Endothelial cell of umbilical vein (primary cell): ENCODE data around the gene FTO. TPM values are rescaled to one million over a fixed set of nuclear protein-coding genes. Genes with fewer than 3 reads are reported as not detected.

Experiments used
- BruUV-seq: library from RNA; stranded (reverse); fragments of 400-500 nt; replicated peaks from 2 replicates; lab custom pipeline; 2021; lab: Mats Ljungman, UMichigan
- CTCF ChIA-PET: fragments of 300-600, 350-600 bp; sonication (Branson Sonifier 250); formaldehyde crosslinking; loops from one replicate; lab custom pipeline; 2021; ENCODE audit warnings: antibody characterized with exemption, inconsistent platforms; lab: Charles Lee
- POLR2A ChIA-PET: fragments of 300-600, 350-600 bp; sonication (Branson Sonifier 250); formaldehyde crosslinking; loops from one replicate; lab custom pipeline; 2021; ENCODE audit warnings: antibody characterized with exemption, inconsistent platforms; lab: Charles Lee
- DNase-seq: peaks from one replicate; pipeline ENCODE4 v3.0.0-alpha.2; 2011; ENCODE audit warnings: low read depth, low spot score
- FAIRE-seq: peaks from 2 replicates; lab custom pipeline; 2011; peaks lifted over from hg19 to GRCh38; lab: Jason Lieb, UNC
- H2AFZ ChIP-seq: 2 replicates; pipeline ENCODE4 v1.6.0; 2012; ENCODE audit warnings: low read depth, low read length, control low read depth, inconsistent platforms
- H3K27ac ChIP-seq: 2 replicates; pipeline ENCODE4 v1.5.1; 2011; ENCODE audit warnings: low read depth, mild to moderate bottlenecking, control low read depth, low read length, moderate library complexity; ENCODE audit not compliant: insufficient read depth
- H3K27me3 ChIP-seq, 2 experiments: 2 replicates each; pipeline versions ENCODE4 v1.6.0 to v1.6.1; 2011; ENCODE audit warnings: low read length in 2 of 2, mixed read lengths in 1 of 2; ENCODE audit not compliant: control insufficient read depth in 2 of 2, insufficient read depth in 2 of 2
- H3K36me3 ChIP-seq, 2 experiments: 2 replicates in 1 of 2; 3 replicates in 1 of 2; pipeline ENCODE4 v1.5.1; 2011; ENCODE audit warnings: low read length in 2 of 2, mild to moderate bottlenecking in 1 of 2, moderate library complexity in 1 of 2; ENCODE audit not compliant: control insufficient read depth in 2 of 2, insufficient read depth in 2 of 2; ENCODE audit errors: extremely low read depth in 1 of 2
- H3K4me1 ChIP-seq: 3 replicates; pipeline ENCODE4 v1.5.1; 2011; ENCODE audit warnings: mild to moderate bottlenecking, low read length; ENCODE audit not compliant: control insufficient read depth, insufficient read depth; ENCODE audit errors: extremely low read depth
- H3K4me2 ChIP-seq: 2 replicates; pipeline ENCODE4 v1.6.1; 2011; ENCODE audit warnings: low read length, control low read depth, mixed read lengths; ENCODE audit not compliant: insufficient read depth
- H3K4me3 ChIP-seq, 3 experiments: fragments of 200-600 bp in 1 of 3; sonication (generic), shearing (Covaris generic) in 1 of 3; replicated peaks in 1 of 3; 2 replicates each; pipeline ENCODE4 v1.5.1; 2011 to 2016; ENCODE audit warnings: control low read depth in 3 of 3, low read length in 3 of 3, mild to moderate bottlenecking in 2 of 3, inconsistent platforms in 1 of 3, low read depth in 1 of 3, moderate library complexity in 1 of 3; ENCODE audit not compliant: insufficient read depth in 1 of 3
- H3K79me2 ChIP-seq: 2 replicates; pipeline ENCODE4 v1.6.0; 2012; ENCODE audit warnings: low read length, inconsistent platforms; ENCODE audit not compliant: control insufficient read depth, insufficient read depth
- H3K9ac ChIP-seq: replicated peaks from 2 replicates; pipeline ENCODE3; 2011; ENCODE audit warnings: low read length, control low read depth; ENCODE audit not compliant: insufficient read depth; ENCODE audit errors: extremely low read depth
- H3K9me1 ChIP-seq: replicated peaks from 3 replicates; pipeline ENCODE4 v1.6.0; 2011; ENCODE audit warnings: mild to moderate bottlenecking, low read length; ENCODE audit not compliant: control insufficient read depth, insufficient read depth; ENCODE audit errors: extremely low read depth
- H3K9me3 ChIP-seq: replicated peaks from 2 replicates; pipeline ENCODE4 v1.5.1; 2012; ENCODE audit warnings: low read length, inconsistent platforms; ENCODE audit not compliant: control insufficient read depth, insufficient read depth
- H4K20me1 ChIP-seq: replicated peaks from 2 replicates; pipeline ENCODE3; 2011; ENCODE audit warnings: mild to moderate bottlenecking, low read length; ENCODE audit not compliant: control insufficient read depth, insufficient read depth; ENCODE audit errors: extremely low read depth
- CTCF ChIP-seq, 2 donors: IDR thresholded peaks; 1 replicate in 1 of 2; 2 replicates in 1 of 2; pipeline ENCODE4 v1.5.1; 2011; ENCODE audit warnings: low read length in 2 of 2, mild to moderate bottlenecking in 2 of 2, moderate library complexity in 2 of 2, control low read depth in 1 of 2, inconsistent platforms in 1 of 2, low read depth in 1 of 2; ENCODE audit not compliant: insufficient read depth in 1 of 2; ENCODE audit errors: extremely low read depth in 1 of 2
- EZH2 ChIP-seq: IDR thresholded peaks from 2 replicates; pipeline ENCODE4 v1.6.1; 2012; ENCODE audit warnings: borderline replicate concordance, low read depth, mild to moderate bottlenecking, moderate library complexity, low read length, inconsistent platforms; ENCODE audit not compliant: severe bottlenecking
- FOS ChIP-seq: IDR thresholded peaks from 2 replicates; pipeline ENCODE4 v1.6.1; 2011; ENCODE audit warnings: mild to moderate bottlenecking, low read length, moderate library complexity, borderline replicate concordance; ENCODE audit not compliant: insufficient read depth
- GATA2 ChIP-seq: IDR thresholded peaks from 2 replicates; pipeline ENCODE4 v1.7.0; 2011; ENCODE audit warnings: low read depth, mild to moderate bottlenecking, moderate library complexity, mixed read lengths, low read length; ENCODE audit not compliant: insufficient read length, insufficient read depth
- JUN ChIP-seq: IDR thresholded peaks from 2 replicates; pipeline ENCODE4 v1.6.1; 2011; ENCODE audit warnings: borderline replicate concordance, low read depth; ENCODE audit not compliant: insufficient read length, insufficient read depth
- MAX ChIP-seq: IDR thresholded peaks from 2 replicates; pipeline ENCODE4 v1.6.1; 2011; ENCODE audit not compliant: insufficient read depth, insufficient read length
- MYC ChIP-seq: IDR thresholded peaks from one replicate; pipeline ENCODE4 v1.6.1; 2011; ENCODE audit warnings: mild to moderate bottlenecking, low read depth, low read length
- POLR2A ChIP-seq: IDR thresholded peaks from 2 replicates; pipeline ENCODE4 v1.6.1; 2012; ENCODE audit warnings: low read depth, mild to moderate bottlenecking, control low read depth, low read length
- POLR2AphosphoS5 ChIP-seq: IDR thresholded peaks from 2 replicates; pipeline ENCODE4 v1.6.1; 2012; ENCODE audit warnings: low read depth, mild to moderate bottlenecking, control low read depth, low read length, moderate library complexity; ENCODE audit not compliant: insufficient read depth
- dilution Hi-C: fragments of 300-500 bp; cut with MboI; formaldehyde crosslinking; loops from one replicate; pipeline ENCODE4 v1.15.0; 2019; ENCODE audit warnings: low sequenced_read_pairs; ENCODE audit not compliant: extremely low pct_ligation_motif_present
- intact Hi-C: fragments of 100-400 bp; cut with micrococcal nuclease; formaldehyde crosslinking; loops from one replicate; pipeline ENCODE4 v1.10.0; 2022
- polyA plus RNA-seq, 4 experiments: library from polyadenylated mRNA; depleted of rRNA in 3 of 4; stranded (reverse) in 3 of 4; unstranded in 1 of 4; fragments of >200 nt; gene quantifications; 2 replicates each; pipeline versions ENCODE4 v1.2.1 to v1.2.3, GENCODE V29; 2011 to 2012; ENCODE audit warnings: missing spikeins in 1 of 4
- total RNA-seq: library from RNA; stranded (reverse); gene quantifications from 2 replicates; pipeline ENCODE4 v1.2.3, GENCODE V29; 2021

Gene FTO
- total and polyA plus RNA-seq, 2 donors (not counting 3 experiments of a cell fraction or from before 2014, with no cell fraction given), result 48.6 to 87.1 TPM

- Histone ChIP-seq H3K9me1 (no peaks in the 10 kb centered on the region), H3K79me2 (no peaks in the 10 kb centered on the region), H3K27ac (no peak overlapping the region), H3K36me3 (no peaks in the 10 kb centered on the region), H3K4me2 (no peak overlapping the region), H3K9ac (no peak overlapping the region), H3K4me3 (no peak overlapping the region), H3K4me1 (no peaks in the 10 kb centered on the region), H3K27me3 (no peaks in the 10 kb centered on the region), H2AFZ (no peak overlapping the region), H3K9me3 (no peaks in the 10 kb centered on the region), H4K20me1 (no peaks in the 10 kb centered on the region)
- POLR2A ChIA-PET, result no interaction called here
- TF ChIP-seq JUN (no peak), EZH2 (no peak), GATA2 (no peak), POLR2A (no peak), MAX (no peak), CTCF (IDR thresholded peaks at IDR 0.05; ENCODE audit: extremely low read depth in 1 of 2, insufficient read depth in 1 of 2, low read depth in 1 of 2, low read length in 2 of 2) (no peak), FOS (no peak), POLR2AphosphoS5 (no peak), MYC (no peak)
- no TSS peak for BruUV-seq
- intact Hi-C loops, result no loop called here
- CTCF ChIA-PET, result interaction anchor here (1.1 kb wide), 1 partner anchor 22 kb away, joined by 3 read pairs; no protein-coding TSS in a partner anchor
- DNase-seq, result no peak
- dilution Hi-C loops, result no loop called here
- FAIRE-seq, result no peak
Observed at GRCh38 chr16:53980675-53981074, 276.7 kb downstream of the FTO start.
